T-helper 1 cell treated with Interleukin-12 subunit alpha and Interleukin-12 subunit beta and Interleukin-4 antibody, amounts not matched to agents 30 μg/mL and 1 μg/mL, for 36 hours (primary cell): ENCODE data around the gene MPC1.
"Not testable (repeated sequence)": the region's sequence is repeated elsewhere in the genome, so short reads cannot be mapped to it uniquely, and the experiment has no call there.

ENCODE experiments used
- H3K27ac Mint-ChIP-seq: one replicate; pipeline ENCODE4 v1.8.0; 2021; ENCODE audit warnings: mild to moderate bottlenecking, mixed read lengths
- H3K27me3 Mint-ChIP-seq: one replicate; pipeline ENCODE4 v1.8.0; 2021; ENCODE audit warnings: low read depth, mixed read lengths
- H3K36me3 Mint-ChIP-seq: one replicate; pipeline ENCODE4 v1.8.0; 2021; ENCODE audit warnings: low read depth, mixed read lengths
- H3K4me1 Mint-ChIP-seq: one replicate; pipeline ENCODE4 v1.8.0; 2021; ENCODE audit warnings: low read depth, mixed read lengths
- H3K4me3 Mint-ChIP-seq: one replicate; pipeline ENCODE4 v1.8.0; 2021; ENCODE audit warnings: mild to moderate bottlenecking, moderate library complexity, mixed read lengths
- H3K9me3 Mint-ChIP-seq: one replicate; pipeline ENCODE4 v1.8.0; 2021; ENCODE audit warnings: mixed read lengths

MPC1 gene

GRCh38 chr6:166395351-166395750 lies 12.6 kb upstream of the MPC1 start:
- no peaks in the 10 kb centered on the region for H3K36me3 Mint-ChIP-seq
- H3K4me3 Mint-ChIP-seq = no peak overlapping the region
- H3K4me1 Mint-ChIP-seq = peaks cover 2% of the 10 kb centered on the region
- no peak overlapping the region for H3K27ac Mint-ChIP-seq
- H3K9me3 Mint-ChIP-seq = no peaks in the 10 kb centered on the region
- peaks cover 26% of the 10 kb centered on the region for H3K27me3 Mint-ChIP-seq

DNA sequence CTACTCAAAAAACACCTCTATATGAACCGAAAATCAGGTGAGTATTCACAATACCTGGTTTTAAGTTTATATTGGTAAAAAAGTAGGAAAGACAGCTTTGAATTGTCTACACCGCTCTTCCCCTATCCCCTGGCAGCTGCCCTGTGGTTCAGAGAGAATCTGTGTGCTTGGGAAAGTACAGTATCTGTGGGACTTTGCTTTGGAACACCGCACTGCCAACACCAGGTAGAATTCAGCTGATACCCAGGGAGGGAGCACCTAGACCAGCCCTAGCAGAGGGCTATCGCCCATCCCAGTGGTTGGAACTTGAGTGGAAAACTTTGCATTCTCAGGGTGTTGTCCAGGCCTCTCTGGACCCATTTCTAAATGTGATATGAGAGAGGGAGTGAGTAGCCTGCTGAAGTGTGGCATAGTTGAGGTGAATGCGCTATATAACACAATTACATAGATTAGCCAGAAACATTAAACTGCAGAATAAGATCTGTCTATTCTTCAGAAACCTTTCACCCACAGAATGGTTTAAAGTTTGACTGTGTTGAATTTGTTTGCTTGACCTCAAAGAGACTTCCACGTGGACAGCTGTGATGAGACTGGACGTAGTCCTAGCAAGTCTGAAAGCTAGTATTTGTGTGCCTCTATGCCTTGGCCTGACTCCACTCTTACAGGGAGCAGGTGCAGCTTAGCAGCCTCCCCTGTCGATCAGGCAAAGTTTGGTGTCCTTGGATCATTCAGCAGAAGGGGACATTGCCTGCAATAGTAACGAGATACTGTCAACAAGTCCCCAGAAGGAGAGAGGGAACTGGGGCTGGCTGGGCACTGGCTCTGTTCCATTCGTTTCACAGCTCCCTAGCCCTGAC lies 11.5 kb upstream of the MPC1 start:
- Mint-ChIP-seq H3K27ac (no peak overlapping the region), H3K27me3 (peaks cover 31% of the 10 kb centered on the region), H3K4me3 (no peak overlapping the region), H3K36me3 (no peaks in the 10 kb centered on the region), H3K4me1 (peaks cover 2% of the 10 kb centered on the region), H3K9me3 (no peaks in the 10 kb centered on the region)

GRCh38 chr6:166393535-166393823 lies 10.7 kb upstream of the MPC1 start:
- Mint-ChIP-seq H3K36me3 (no peaks in the 10 kb centered on the region), H3K27me3 (peaks cover 30% of the 10 kb centered on the region), H3K4me3 (no peak overlapping the region), H3K9me3 (no peaks in the 10 kb centered on the region), H3K4me1 (peaks cover 2% of the 10 kb centered on the region), H3K27ac (no peak overlapping the region)

GRCh38 chr6:166392755-166393534 lies 10.2 kb upstream of the MPC1 start:
- H3K27ac Mint-ChIP-seq, H3K9me3 Mint-ChIP-seq, H3K4me1 Mint-ChIP-seq, H3K36me3 Mint-ChIP-seq, H3K4me3 Mint-ChIP-seq: not testable (repeated sequence)
- peaks cover 31% of the 10 kb centered on the region for H3K27me3 Mint-ChIP-seq

- H3K27me3 Mint-ChIP-seq = peaks cover 32% of the 10 kb centered on the region
- H3K4me1 Mint-ChIP-seq = no peaks in the 10 kb centered on the region
- no peak overlapping the region for H3K4me3 Mint-ChIP-seq
- H3K9me3 Mint-ChIP-seq = no peaks in the 10 kb centered on the region
- H3K36me3 Mint-ChIP-seq = no peaks in the 10 kb centered on the region
- no peak overlapping the region for H3K27ac Mint-ChIP-seq
These were observed 6.4 kb upstream of the MPC1 start for GRCh38 chr6:166389119-166389518.

GRCh38 chr6:166388290-166389004 lies 5.7 kb upstream of the MPC1 start:
- peaks cover 30% of the 10 kb centered on the region for H3K27me3 Mint-ChIP-seq
- H3K9me3 Mint-ChIP-seq = no peaks in the 10 kb centered on the region
- H3K4me3 Mint-ChIP-seq = no peak overlapping the region
- no peak overlapping the region for H3K27ac Mint-ChIP-seq
- H3K4me1 Mint-ChIP-seq = peaks cover 4% of the 10 kb centered on the region
- H3K36me3 Mint-ChIP-seq = no peaks in the 10 kb centered on the region

DNA sequence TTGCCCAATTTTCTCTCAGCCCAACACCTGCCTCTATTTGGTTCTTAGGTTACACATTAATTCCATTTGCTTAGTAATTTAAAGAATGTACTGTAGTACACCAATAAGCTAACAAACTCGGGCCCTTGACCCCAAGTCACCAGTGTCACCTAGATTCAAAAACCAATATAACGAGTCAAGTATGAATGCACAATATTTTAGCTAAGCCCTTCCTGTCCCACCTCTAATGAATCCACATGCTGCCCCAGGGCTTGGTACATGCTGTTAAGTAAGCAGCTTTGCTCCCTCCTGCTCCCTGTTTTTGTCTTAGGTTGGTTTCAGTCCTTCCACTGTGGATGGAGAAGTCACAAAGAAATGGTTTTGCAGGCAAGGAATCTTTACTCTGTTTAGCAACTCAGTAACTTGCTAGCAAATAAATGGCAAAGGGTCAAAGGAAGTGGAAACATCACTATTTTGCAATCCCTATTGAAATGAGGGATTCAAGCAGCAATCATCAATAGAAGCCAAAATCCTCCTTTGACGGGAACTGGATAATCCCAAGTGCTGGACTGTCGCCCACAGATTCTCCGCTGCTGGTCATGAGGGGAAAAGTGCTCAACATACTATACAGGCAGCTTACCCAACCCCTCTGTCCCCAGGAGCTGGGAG lies 5.0 kb upstream of the MPC1 start:
- Mint-ChIP-seq H3K36me3 (no peaks in the 10 kb centered on the region), H3K4me1 (peaks cover 4% of the 10 kb centered on the region), H3K9me3 (no peaks in the 10 kb centered on the region), H3K4me3 (no peak overlapping the region), H3K27ac (no peak overlapping the region), H3K27me3 (peaks cover 30% of the 10 kb centered on the region)

GRCh38 chr6:166387098-166387497 lies 4.4 kb upstream of the MPC1 start:
- H3K4me3 Mint-ChIP-seq, H3K4me1 Mint-ChIP-seq, H3K27ac Mint-ChIP-seq, H3K36me3 Mint-ChIP-seq, H3K9me3 Mint-ChIP-seq: not testable (repeated sequence)
- H3K27me3 Mint-ChIP-seq = peaks cover 26% of the 10 kb centered on the region

- H3K4me1 Mint-ChIP-seq = peaks cover 8% of the 10 kb centered on the region
- no peaks in the 10 kb centered on the region for H3K36me3 Mint-ChIP-seq
- H3K9me3 Mint-ChIP-seq = no peaks in the 10 kb centered on the region
- H3K4me3 Mint-ChIP-seq = no peak overlapping the region
- no peak overlapping the region for H3K27ac Mint-ChIP-seq
- H3K27me3 Mint-ChIP-seq = peaks cover 26% of the 10 kb centered on the region
These were observed 3.4 kb upstream of the MPC1 start for GRCh38 chr6:166386111-166386510.

- not testable (repeated sequence) for H3K27ac Mint-ChIP-seq, H3K4me1 Mint-ChIP-seq, H3K36me3 Mint-ChIP-seq, H3K9me3 Mint-ChIP-seq
- Mint-ChIP-seq H3K27me3 (peaks cover 10% of the 10 kb centered on the region), H3K4me3 (peak overlapping the region; percentile 80)
These were observed 1.1 kb upstream of the MPC1 start for GRCh38 chr6:166383802-166384363.

- H3K27me3 Mint-ChIP-seq = peaks cover 5% of the 10 kb centered on the region
- H3K4me3 Mint-ChIP-seq = peak overlapping the region; percentile 86
- peak overlapping the region; percentile 52 for H3K27ac Mint-ChIP-seq
- no peaks in the 10 kb centered on the region for H3K9me3 Mint-ChIP-seq
- H3K36me3 Mint-ChIP-seq = no peaks in the 10 kb centered on the region
- H3K4me1 Mint-ChIP-seq = peaks cover 8% of the 10 kb centered on the region
These were observed 224 bp downstream of the MPC1 start for GRCh38 chr6:166382500-166382932.

GRCh38 chr6:166381733-166382499 lies 824 bp downstream of the MPC1 start:
- H3K4me3 Mint-ChIP-seq = peak overlapping the region; percentile 86
- peaks cover 8% of the 10 kb centered on the region for H3K4me1 Mint-ChIP-seq
- no peaks in the 10 kb centered on the region for H3K9me3 Mint-ChIP-seq
- H3K36me3 Mint-ChIP-seq = no peaks in the 10 kb centered on the region
- peaks cover 5% of the 10 kb centered on the region for H3K27me3 Mint-ChIP-seq
- H3K27ac Mint-ChIP-seq = peak overlapping the region; percentile 71

- Mint-ChIP-seq H3K9me3 (no peaks in the 10 kb centered on the region), H3K4me1 (peaks cover 8% of the 10 kb centered on the region)
These were observed 1.4 kb downstream of the MPC1 start for GRCh38 chr6:166381381-166381732.

DNA sequence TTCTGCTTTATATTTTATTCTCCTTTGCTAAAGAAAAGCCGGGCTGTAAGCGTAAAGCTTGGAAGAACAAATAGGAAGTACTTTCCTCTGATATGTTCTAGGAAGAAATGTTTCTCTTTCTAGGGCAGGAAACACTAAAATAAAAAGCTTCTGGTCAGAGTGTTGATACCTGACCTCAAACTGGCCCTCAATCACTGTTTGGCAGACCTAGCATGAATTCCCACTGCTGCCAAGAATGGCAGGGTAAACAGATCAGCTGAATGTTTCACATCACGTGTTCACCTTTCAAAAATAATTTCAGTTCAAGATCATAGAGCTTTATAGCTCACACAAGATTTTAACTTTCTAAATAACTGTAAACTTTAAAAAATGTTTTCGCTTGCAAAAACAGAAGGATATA lies 2.9 kb downstream of the MPC1 start:
- H3K4me3 Mint-ChIP-seq = no peak overlapping the region
- H3K9me3 Mint-ChIP-seq = no peaks in the 10 kb centered on the region
- H3K27me3 Mint-ChIP-seq = peaks cover 5% of the 10 kb centered on the region
- peaks cover 8% of the 10 kb centered on the region for H3K4me1 Mint-ChIP-seq
- H3K27ac Mint-ChIP-seq = no peak overlapping the region
- H3K36me3 Mint-ChIP-seq = no peaks in the 10 kb centered on the region

More at GRCh38 chr6:166381381-166381732, 1.4 kb downstream of the MPC1 start:
- H3K4me3 Mint-ChIP-seq = peak overlapping the region; percentile 86
- H3K36me3 Mint-ChIP-seq = no peaks in the 10 kb centered on the region
- H3K27ac Mint-ChIP-seq = peak overlapping the region; percentile 71
- H3K27me3 Mint-ChIP-seq = peaks cover 5% of the 10 kb centered on the region
